ENCODE data around the gene DNAJC12.

DNAJC12 gene

DNA sequence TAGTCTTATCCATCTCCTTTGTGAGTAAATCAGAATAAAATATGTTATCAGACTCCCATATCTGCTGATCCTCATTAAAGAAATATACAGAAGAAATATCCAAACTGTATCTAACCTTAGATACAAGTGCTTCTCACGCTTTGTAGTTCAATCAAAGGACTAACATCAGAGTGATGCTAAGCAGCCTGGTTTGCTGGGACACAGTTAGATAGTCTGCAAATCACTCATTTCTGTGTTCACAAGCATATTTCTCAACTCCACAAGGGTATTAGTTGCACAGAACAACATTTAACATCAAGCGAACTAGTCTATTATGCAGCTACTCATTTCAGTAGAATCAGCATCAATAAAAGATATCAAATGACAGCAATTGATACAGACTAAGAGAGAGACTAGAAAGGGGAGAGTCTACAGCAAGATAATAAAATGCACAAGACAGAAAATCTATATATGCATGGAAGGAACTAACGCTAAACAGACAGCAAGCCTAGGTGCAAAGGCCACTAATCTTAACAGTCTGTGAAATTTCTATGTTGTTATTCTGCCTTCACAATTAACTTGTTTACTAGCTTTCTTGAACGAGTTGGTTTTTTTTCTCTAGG, 30.0 kb downstream of the DNAJC12 start:
- TF ChIP-seq, protein P1, sequence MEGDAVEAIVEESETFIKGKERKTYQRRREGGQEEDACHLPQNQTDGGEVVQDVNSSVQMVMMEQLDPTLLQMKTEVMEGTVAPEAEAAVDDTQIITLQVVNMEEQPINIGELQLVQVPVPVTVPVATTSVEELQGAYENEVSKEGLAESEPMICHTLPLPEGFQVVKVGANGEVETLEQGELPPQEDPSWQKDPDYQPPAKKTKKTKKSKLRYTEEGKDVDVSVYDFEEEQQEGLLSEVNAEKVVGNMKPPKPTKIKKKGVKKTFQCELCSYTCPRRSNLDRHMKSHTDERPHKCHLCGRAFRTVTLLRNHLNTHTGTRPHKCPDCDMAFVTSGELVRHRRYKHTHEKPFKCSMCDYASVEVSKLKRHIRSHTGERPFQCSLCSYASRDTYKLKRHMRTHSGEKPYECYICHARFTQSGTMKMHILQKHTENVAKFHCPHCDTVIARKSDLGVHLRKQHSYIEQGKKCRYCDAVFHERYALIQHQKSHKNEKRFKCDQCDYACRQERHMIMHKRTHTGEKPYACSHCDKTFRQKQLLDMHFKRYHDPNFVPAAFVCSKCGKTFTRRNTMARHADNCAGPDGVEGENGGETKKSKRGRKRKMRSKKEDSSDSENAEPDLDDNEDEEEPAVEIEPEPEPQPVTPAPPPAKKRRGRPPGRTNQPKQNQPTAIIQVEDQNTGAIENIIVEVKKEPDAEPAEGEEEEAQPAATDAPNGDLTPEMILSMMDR (IDR thresholded peaks at IDR 0.05; ENCODE audit: control insufficient read depth, insufficient read depth, low read depth, low read length, missing control alignments) = no peak
- DNase-seq (ENCODE audit: low read depth) = no peak
- no peak overlapping the region for H3K4me3 ChIP-seq (ENCODE audit: control insufficient read depth, low read depth, low read length)

DNA sequence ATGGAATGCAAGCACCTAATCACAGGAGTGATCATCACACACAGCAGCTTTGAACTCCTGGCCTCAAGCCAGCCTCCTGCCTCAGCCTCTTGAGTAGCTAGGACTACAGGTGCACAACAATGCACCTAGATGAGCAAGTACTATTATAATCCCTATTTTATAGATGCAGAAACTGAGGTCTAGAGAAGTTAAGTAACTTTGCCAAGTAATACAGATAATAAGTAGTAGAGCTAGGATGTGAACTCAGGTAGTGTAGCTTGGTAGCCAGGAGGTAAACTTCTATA, 33.7 kb downstream of the DNAJC12 start:
- no peak for DNase-seq (ENCODE audit: low read depth)
- H3K4me3 ChIP-seq (ENCODE audit: control insufficient read depth, low read depth, low read length) = no peak overlapping the region
- TF ChIP-seq, protein P1 (IDR thresholded peaks at IDR 0.05; ENCODE audit: control insufficient read depth, insufficient read depth, low read depth, low read length, missing control alignments) = no peak

DNA sequence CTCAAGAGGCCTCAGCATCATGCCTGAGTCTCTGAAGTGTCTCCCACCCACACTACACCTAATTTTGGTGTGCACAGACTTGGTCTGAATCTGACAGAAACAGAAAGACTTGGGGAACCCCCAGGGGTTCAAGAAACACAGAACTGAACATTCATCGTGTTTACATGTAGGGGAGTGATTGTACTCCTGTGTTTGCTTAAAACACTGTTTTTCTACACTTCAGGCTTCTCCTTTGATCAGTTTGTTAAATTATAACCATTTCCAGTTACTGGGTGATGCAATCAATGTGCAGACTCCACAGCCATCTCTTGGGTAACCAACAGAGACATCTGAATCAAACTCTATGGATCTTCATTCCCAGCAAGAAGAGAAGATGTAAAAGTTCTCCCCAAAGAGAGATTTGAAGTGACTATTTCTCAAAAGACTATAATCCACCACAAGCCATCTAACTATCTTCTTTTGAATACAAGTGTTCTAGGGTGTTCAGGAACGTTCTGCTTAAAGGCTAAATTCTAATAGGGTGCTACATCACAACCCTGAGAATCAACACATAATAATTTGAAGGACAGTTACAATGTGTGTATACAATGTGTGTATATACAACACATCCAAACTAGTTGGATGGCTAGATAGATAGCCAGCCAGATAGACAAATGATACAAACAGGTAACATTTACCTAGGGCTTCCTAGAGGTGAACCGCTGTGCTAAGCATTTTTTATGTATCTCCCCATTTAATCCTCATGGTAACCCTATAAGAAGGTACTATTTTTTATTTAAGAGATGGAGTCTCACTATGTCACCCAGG, 34.2 kb downstream of the DNAJC12 start:
- DNase-seq (ENCODE audit: low read depth) = no peak
- TF ChIP-seq, protein P1 (IDR thresholded peaks at IDR 0.05; ENCODE audit: control insufficient read depth, insufficient read depth, low read depth, low read length, missing control alignments) = no peak
- no peak overlapping the region for H3K4me3 ChIP-seq (ENCODE audit: control insufficient read depth, low read depth, low read length)

DNA sequence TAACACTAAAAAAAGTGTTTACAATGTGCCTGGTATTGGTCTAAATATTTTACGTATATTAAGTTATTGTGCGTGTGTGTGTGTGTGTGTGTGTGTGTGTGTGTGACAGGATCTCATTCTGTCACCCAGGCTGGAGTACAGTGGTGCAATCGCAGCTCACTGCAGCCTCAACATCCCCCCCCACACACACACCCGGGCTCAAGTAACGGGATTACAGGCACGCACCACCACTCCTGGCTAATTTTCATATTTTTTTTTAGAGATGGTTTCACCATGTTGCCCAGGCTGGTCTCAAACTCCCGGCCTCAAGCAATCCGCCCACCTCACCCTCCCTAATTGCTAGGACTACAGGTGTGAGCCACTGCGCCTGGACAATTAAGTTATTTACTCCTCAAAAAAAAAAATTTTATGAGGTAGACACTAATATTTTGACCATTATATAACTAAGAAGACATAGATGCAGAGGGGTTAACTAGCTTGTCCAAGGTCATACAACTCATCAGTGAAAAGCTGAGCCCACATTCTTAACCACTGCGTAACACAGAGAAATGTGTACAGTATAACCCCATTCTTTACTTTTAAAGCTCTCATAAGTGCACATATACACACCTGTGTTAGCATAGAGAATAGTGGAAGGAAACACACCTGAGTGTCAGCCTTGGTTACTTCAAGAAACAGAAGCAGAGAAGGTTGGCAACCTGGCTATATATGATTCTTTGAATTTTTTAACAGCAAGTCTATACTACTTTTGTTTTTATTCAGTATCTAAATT, 35.0 kb downstream of the DNAJC12 start:
- no peak overlapping the region for H3K4me3 ChIP-seq (ENCODE audit: control insufficient read depth, low read depth, low read length)
- TF ChIP-seq, protein P1 (IDR thresholded peaks at IDR 0.05; ENCODE audit: control insufficient read depth, insufficient read depth, low read depth, low read length, missing control alignments) = no peak
- no peak for DNase-seq (ENCODE audit: low read depth)

DNA sequence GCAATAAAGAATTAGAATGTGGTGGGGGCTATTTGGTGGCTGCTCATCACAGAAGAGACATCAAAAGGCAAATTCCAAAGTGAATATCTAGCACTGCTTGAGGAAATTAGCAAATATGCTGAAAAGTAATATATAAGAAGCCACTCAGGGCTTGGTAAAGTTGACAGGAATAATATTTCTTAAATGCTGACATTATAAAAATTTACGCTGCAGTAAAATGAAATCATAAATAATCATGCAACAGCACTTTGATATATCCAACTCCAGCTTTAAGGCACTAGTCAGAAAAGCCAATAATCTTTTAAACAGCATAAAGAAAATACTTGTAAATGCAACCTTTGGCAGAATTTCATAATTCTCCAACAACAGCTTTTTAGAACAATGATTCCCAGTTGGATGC, 36.9 kb downstream of the DNAJC12 start:
- no peak overlapping the region for H3K4me3 ChIP-seq (ENCODE audit: control insufficient read depth, low read depth, low read length)
- DNase-seq (ENCODE audit: low read depth) = no peak
- TF ChIP-seq, protein P1 (IDR thresholded peaks at IDR 0.05; ENCODE audit: control insufficient read depth, insufficient read depth, low read depth, low read length, missing control alignments) = no peak

DNA sequence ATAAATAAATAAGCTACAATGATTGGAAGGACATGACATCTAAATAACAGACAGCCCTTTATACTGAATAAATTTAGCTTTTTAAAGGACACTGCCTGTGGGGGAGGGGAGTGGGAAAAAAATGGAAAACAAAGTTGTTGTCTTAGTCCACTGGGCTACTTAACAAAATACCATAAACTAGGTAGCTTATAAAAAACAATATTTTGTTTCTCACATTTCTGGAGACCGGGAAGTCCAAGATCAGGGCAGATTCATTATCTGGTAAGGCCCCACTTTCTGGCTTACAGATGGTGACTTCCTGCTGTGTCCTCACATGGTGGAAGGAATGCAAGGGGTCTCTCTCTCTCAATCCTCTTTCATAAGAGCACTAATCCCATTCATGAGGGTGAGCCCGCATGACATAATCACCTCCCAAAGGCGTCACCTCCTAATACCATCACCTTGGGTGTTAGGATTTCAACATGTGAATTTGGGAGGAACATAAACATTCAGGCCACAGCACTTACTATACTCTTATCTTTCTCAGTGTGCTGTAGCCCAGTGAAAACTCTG, 43.0 kb downstream of the DNAJC12 start:
- TF ChIP-seq, protein P1 (IDR thresholded peaks at IDR 0.05; ENCODE audit: control insufficient read depth, insufficient read depth, low read depth, low read length, missing control alignments) = no peak
- no peak for DNase-seq (ENCODE audit: low read depth)
- no peak overlapping the region for H3K4me3 ChIP-seq (ENCODE audit: control insufficient read depth, low read depth, low read length)
